Daoy (cell line): ENCODE results near the gene TTC34. TPM values are rescaled to one million over a fixed set of nuclear protein-coding genes. Genes with fewer than 3 reads are reported as not detected.
"Not testable (repeated sequence)": the region's sequence is repeated elsewhere in the genome, so short reads cannot be mapped to it uniquely, and the experiment has no call there.

ENCODE experiments used
- DNase-seq: peaks from one replicate; pipeline ENCODE4 v3.0.0-alpha.2; 2015; ENCODE audit warnings: low read depth
- total RNA-seq: library from RNA; depleted of rRNA; stranded (reverse); fragments of >200 nt; shearing (Covaris generic); gene quantifications from 2 replicates; pipeline ENCODE4 v1.2.3, GENCODE V29; 2014

The TTC34 gene
- total RNA-seq, 1 experiment from 2014 or later, result not detected

GRCh38 chr1:2799811-2800663 lies 1.5 kb downstream of the TTC34 start:
- DNase-seq, result no peak

GRCh38 chr1:2798958-2799357 lies 2.5 kb downstream of the TTC34 start:
- not testable (repeated sequence) for DNase-seq

GRCh38 chr1:2797741-2798016 lies 3.8 kb downstream of the TTC34 start:
- no peak for DNase-seq

- DNase-seq, result no peak
Observed at GRCh38 chr1:2796890-2797740, 4.4 kb downstream of the TTC34 start.

GRCh38 chr1:2795926-2796325 lies 5.6 kb downstream of the TTC34 start:
- DNase-seq, result no peak

- no peak for DNase-seq
Observed at GRCh38 chr1:2791027-2791760, 10.3 kb downstream of the TTC34 start.

GRCh38 chr1:2789986-2790581 lies 11.4 kb downstream of the TTC34 start:
- no peak for DNase-seq

- DNase-seq, result no peak
Observed at GRCh38 chr1:2789164-2789985, 12.1 kb downstream of the TTC34 start.

- no peak for DNase-seq
Observed at GRCh38 chr1:2788506-2789163, 12.9 kb downstream of the TTC34 start.

GRCh38 chr1:2787163-2787911 lies 14.2 kb downstream of the TTC34 start:
- DNase-seq, result no peak

GRCh38 chr1:2786329-2787162 lies 14.9 kb downstream of the TTC34 start:
- no peak for DNase-seq

GRCh38 chr1:2785631-2786328 lies 15.7 kb downstream of the TTC34 start:
- DNase-seq, result no peak

GRCh38 chr1:2784854-2785630 lies 16.5 kb downstream of the TTC34 start:
- DNase-seq, result no peak

GRCh38 chr1:2783435-2784397 lies 17.8 kb downstream of the TTC34 start:
- DNase-seq, result no peak

GRCh38 chr1:2783069-2783434 lies 18.4 kb downstream of the TTC34 start:
- no peak for DNase-seq

- no peak for DNase-seq
Observed at GRCh38 chr1:2781627-2782026, 19.9 kb downstream of the TTC34 start.
